ENCODE results near the gene TSSC4.
A peak's percentile ranks its signal among the peaks of the same experiment; 100 is the strongest.

The TSSC4 gene

DNA sequence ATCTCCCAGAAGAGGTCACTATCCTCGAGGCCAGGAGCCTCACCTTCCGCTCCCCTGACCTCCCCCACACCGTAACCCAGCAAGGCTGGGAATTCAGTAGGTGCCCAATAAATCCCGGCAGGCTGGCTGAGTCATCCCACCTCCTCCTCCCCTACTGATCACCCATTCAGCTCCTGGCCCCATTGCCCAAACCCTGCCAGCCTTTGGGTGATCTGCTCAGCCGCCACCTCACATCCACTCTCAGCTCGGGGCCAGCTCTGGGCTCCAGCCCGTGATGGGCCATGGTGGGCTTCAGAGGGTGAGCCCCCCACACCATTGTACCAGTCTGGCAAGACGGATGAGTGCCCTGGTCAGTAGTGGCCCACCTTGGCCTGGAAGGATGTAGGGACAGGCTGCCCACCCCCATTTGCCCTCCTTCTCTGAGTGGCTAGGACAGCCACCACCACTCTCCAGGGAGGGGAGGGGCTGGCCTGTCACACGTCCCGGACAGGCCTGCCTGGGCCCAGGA lies 35.5 kb downstream of the TSSC4 start:
- Histone ChIP-seq H4K20me1 (no peaks in the 10 kb centered on the region), H3K9ac (no peak overlapping the region), H3K4me2 (no peak overlapping the region), H3K27me3 (no peaks in the 10 kb centered on the region), H3K4me1 (peaks cover 5% of the 10 kb centered on the region; the same call in 1 of the 2 replicates), H3K27ac (no peak overlapping the region), H3K36me3 (no peaks in the 10 kb centered on the region), H3K9me3 (no peaks in the 10 kb centered on the region), H3K4me3 (no peak overlapping the region)
- no peak for TF ChIP-seq Cebpa-rat (IDR thresholded peaks at IDR 0.05)

GRCh38 chr11:2436521-2437031 lies 36.0 kb downstream of the TSSC4 start:
- H4K20me1 ChIP-seq, result no peaks in the 10 kb centered on the region
- H3K27ac ChIP-seq, result no peak overlapping the region
- H3K27me3 ChIP-seq, result no peaks in the 10 kb centered on the region
- H3K4me1 ChIP-seq, result peaks cover 5% of the 10 kb centered on the region; the same call in 1 of the 2 replicates
- no peak for TF ChIP-seq Cebpa-rat (IDR thresholded peaks at IDR 0.05)
- no peaks in the 10 kb centered on the region for H3K36me3 ChIP-seq
- H3K9ac ChIP-seq, result no peak overlapping the region
- no peak overlapping the region for H3K4me2 ChIP-seq
- H3K9me3 ChIP-seq, result no peaks in the 10 kb centered on the region
- no peak overlapping the region for H3K4me3 ChIP-seq

DNA sequence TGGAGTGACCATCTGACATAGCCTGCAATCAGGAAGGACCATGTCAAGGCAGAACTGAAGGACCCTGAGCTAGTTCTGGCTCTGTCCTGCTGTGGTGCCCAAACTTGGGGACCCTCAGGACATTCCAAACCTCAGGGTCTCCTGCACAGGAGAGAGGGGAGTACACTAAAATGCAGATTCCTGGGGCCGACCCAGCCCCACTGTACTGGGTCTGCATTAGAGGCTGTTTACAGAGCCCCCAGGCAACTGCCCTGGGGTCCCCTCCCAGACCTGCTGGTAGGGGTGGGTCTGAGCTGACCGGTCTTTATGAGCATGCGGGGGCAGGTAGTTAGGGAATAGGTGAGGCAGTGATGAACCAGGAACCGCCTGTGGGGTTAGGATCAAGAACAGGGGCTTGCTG lies 37.0 kb downstream of the TSSC4 start:
- H3K27me3 ChIP-seq, result peaks cover under 1% of the 10 kb centered on the region; the same call in 1 of the 2 replicates
- H3K36me3 ChIP-seq, result no peaks in the 10 kb centered on the region
- no peak overlapping the region for H3K4me3 ChIP-seq
- no peak overlapping the region for H3K9ac ChIP-seq
- TF ChIP-seq Cebpa-rat (IDR thresholded peaks at IDR 0.05), result no peak
- no peak overlapping the region for H3K27ac ChIP-seq
- no peaks in the 10 kb centered on the region for H3K4me1 ChIP-seq
- no peaks in the 10 kb centered on the region for H4K20me1 ChIP-seq
- H3K9me3 ChIP-seq, result no peaks in the 10 kb centered on the region
- H3K4me2 ChIP-seq, result no peak overlapping the region

GRCh38 chr11:2439820-2440219 lies 39.3 kb downstream of the TSSC4 start:
- TF ChIP-seq Cebpa-rat (IDR thresholded peaks at IDR 0.05), result no peak
- H3K9me3 ChIP-seq, result no peaks in the 10 kb centered on the region
- H3K4me3 ChIP-seq, result no peak overlapping the region
- no peak overlapping the region for H3K27ac ChIP-seq
- H3K27me3 ChIP-seq, result peaks cover 13% of the 10 kb centered on the region; the same call in 1 of the 2 replicates
- H3K36me3 ChIP-seq, result no peaks in the 10 kb centered on the region
- no peak overlapping the region for H3K9ac ChIP-seq
- H3K4me2 ChIP-seq, result no peak overlapping the region
- no peaks in the 10 kb centered on the region for H4K20me1 ChIP-seq
- H3K4me1 ChIP-seq, result peaks cover 9% of the 10 kb centered on the region

GRCh38 chr11:2440646-2441045 lies 40.1 kb downstream of the TSSC4 start:
- no peak overlapping the region for H3K4me3 ChIP-seq
- peaks cover 21% of the 10 kb centered on the region; the same call in 1 of the 2 replicates for H3K27me3 ChIP-seq
- H3K9ac ChIP-seq, result no peak overlapping the region
- no peak overlapping the region for H3K4me2 ChIP-seq
- H3K4me1 ChIP-seq, result peaks cover 17% of the 10 kb centered on the region
- H4K20me1 ChIP-seq, result no peaks in the 10 kb centered on the region
- H3K36me3 ChIP-seq, result no peaks in the 10 kb centered on the region
- H3K27ac ChIP-seq, result no peak overlapping the region
- no peak for TF ChIP-seq Cebpa-rat (IDR thresholded peaks at IDR 0.05)
- H3K9me3 ChIP-seq, result no peaks in the 10 kb centered on the region

GRCh38 chr11:2441171-2441570 lies 40.6 kb downstream of the TSSC4 start:
- peaks cover 26% of the 10 kb centered on the region; the same call in 1 of the 2 replicates for H3K27me3 ChIP-seq
- no peak for TF ChIP-seq Cebpa-rat (IDR thresholded peaks at IDR 0.05)

DNA sequence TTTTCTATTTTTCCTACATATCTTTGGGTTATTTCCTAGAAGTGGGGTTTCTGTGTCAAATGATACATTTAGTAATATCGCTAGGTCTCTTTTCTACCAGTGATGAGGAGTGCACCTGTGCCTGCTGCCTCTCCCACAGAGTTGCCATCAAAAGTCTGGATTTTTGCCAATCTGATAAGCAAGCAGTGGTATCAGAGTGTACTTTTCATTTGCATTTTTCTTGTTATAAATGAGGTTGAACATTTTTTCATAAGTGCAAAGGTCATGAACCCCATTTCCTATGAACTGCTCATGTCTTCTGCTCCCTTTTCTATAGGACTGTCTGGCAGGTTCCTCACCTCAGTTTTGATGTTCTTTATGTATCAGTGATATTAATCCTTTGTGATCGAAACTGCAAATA lies 42.0 kb downstream of the TSSC4 start:
- Histone ChIP-seq H3K9me3 (no peaks in the 10 kb centered on the region), H3K36me3 (no peaks in the 10 kb centered on the region), H3K4me2 (no peak overlapping the region), H4K20me1 (no peaks in the 10 kb centered on the region), H3K4me1 (peaks cover 37% of the 10 kb centered on the region), H3K4me3 (no peak overlapping the region), H3K27me3 (peaks cover 29% of the 10 kb centered on the region; the same call in 1 of the 2 replicates), H3K27ac (no peak overlapping the region), H3K9ac (no peak overlapping the region)
- no peak for TF ChIP-seq Cebpa-rat (IDR thresholded peaks at IDR 0.05)

More at GRCh38 chr11:2441171-2441570, 40.6 kb downstream of the TSSC4 start:
- Histone ChIP-seq H3K27ac (no peak overlapping the region), H3K36me3 (no peaks in the 10 kb centered on the region), H3K9ac (no peak overlapping the region), H3K9me3 (no peaks in the 10 kb centered on the region), H4K20me1 (no peaks in the 10 kb centered on the region), H3K4me1 (peaks cover 22% of the 10 kb centered on the region), H3K4me2 (no peak overlapping the region), H3K4me3 (no peak overlapping the region)

DNA sequence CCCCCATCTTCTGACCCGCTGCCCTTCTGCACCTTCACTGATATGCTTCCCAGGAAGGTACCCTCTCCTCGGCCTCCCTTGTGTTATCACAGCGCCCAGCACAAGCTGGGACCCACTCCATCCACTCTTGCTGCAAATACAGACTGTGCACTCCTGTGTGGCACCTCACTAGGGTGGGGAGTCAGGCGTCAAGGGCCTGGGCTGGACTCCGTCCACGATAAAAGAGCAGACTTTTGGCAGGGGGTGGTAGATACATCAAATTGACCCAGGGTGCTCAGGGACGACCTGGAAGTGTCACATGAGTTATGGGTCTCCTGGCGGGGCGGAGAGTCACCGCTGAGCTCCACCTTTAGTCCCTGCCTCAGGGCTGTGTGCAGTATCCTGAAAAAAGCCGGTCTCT lies 42.9 kb downstream of the TSSC4 start:
- H3K27me3 ChIP-seq, result peaks cover 29% of the 10 kb centered on the region; the same call in 1 of the 2 replicates
- no peak for TF ChIP-seq Cebpa-rat (IDR thresholded peaks at IDR 0.05)
- no peaks in the 10 kb centered on the region for H3K36me3 ChIP-seq
- no peak overlapping the region for H3K4me2 ChIP-seq
- no peak overlapping the region for H3K4me3 ChIP-seq
- H3K9me3 ChIP-seq, result no peaks in the 10 kb centered on the region
- peaks cover 45% of the 10 kb centered on the region for H3K4me1 ChIP-seq
- H4K20me1 ChIP-seq, result no peaks in the 10 kb centered on the region
- no peak overlapping the region for H3K9ac ChIP-seq
- no peak overlapping the region for H3K27ac ChIP-seq

GRCh38 chr11:2443881-2444820 lies 43.6 kb downstream of the TSSC4 start, which contains the start of gene TRPM5:
Gene TRPM5, minus strand, starts transcription at chr11:2444514. Its CDS starts 21,478 bp downstream, at chr11:2423036.
- H3K4me2 ChIP-seq, result peak within 1 kb of the TSS; percentile 99
- peak within 1 kb of the TSS; percentile 62 for H3K27ac ChIP-seq
- no peaks in the 10 kb centered on the region for H3K9me3 ChIP-seq
- TF ChIP-seq Cebpa-rat (IDR thresholded peaks at IDR 0.05), result no peak
- H3K4me1 ChIP-seq, result peaks cover 51% of the 10 kb centered on the region
- peak within 1 kb of the TSS; percentile 71 for H3K4me3 ChIP-seq
- H3K9ac ChIP-seq, result peak within 1 kb of the TSS; percentile 66
- H4K20me1 ChIP-seq, result no peaks in the 10 kb centered on the region
- H3K27me3 ChIP-seq, result peaks cover 29% of the 10 kb centered on the region; the same call in 1 of the 2 replicates
- H3K36me3 ChIP-seq, result no peaks in the 10 kb centered on the region
